HUES48 (cell line): ENCODE results near the gene PRRT1.

Source experiments
- H3K27ac ChIP-seq: one replicate; pipeline ENCODE4 v1.7.0; 2013; ENCODE audit warnings: low read depth, low read length, inconsistent platforms
- H3K27me3 ChIP-seq: 2 replicates; pipeline ENCODE4 v1.6.1; 2013; ENCODE audit warnings: mild to moderate bottlenecking, low read length; ENCODE audit not compliant: control insufficient read depth, insufficient read depth
- H3K36me3 ChIP-seq: 2 replicates; pipeline ENCODE4 v1.6.1; 2013; ENCODE audit warnings: low read length; ENCODE audit not compliant: control insufficient read depth, insufficient read depth
- H3K4me1 ChIP-seq: 2 replicates; pipeline ENCODE4 v1.6.1; 2013; ENCODE audit warnings: mild to moderate bottlenecking, low read length; ENCODE audit not compliant: control insufficient read depth, insufficient read depth
- H3K4me3 ChIP-seq: 2 replicates; pipeline ENCODE4 v1.5.1; 2013; ENCODE audit warnings: mild to moderate bottlenecking, low read depth, low read length
- H3K9ac ChIP-seq: 2 replicates; pipeline ENCODE4 v1.6.1; 2013; ENCODE audit warnings: mild to moderate bottlenecking, low read depth, low read length, moderate library complexity
- H3K9me3 ChIP-seq: 2 replicates; pipeline ENCODE4 v1.6.1; 2013; ENCODE audit warnings: low read length; ENCODE audit not compliant: control insufficient read depth, insufficient read depth

The PRRT1 gene

DNA sequence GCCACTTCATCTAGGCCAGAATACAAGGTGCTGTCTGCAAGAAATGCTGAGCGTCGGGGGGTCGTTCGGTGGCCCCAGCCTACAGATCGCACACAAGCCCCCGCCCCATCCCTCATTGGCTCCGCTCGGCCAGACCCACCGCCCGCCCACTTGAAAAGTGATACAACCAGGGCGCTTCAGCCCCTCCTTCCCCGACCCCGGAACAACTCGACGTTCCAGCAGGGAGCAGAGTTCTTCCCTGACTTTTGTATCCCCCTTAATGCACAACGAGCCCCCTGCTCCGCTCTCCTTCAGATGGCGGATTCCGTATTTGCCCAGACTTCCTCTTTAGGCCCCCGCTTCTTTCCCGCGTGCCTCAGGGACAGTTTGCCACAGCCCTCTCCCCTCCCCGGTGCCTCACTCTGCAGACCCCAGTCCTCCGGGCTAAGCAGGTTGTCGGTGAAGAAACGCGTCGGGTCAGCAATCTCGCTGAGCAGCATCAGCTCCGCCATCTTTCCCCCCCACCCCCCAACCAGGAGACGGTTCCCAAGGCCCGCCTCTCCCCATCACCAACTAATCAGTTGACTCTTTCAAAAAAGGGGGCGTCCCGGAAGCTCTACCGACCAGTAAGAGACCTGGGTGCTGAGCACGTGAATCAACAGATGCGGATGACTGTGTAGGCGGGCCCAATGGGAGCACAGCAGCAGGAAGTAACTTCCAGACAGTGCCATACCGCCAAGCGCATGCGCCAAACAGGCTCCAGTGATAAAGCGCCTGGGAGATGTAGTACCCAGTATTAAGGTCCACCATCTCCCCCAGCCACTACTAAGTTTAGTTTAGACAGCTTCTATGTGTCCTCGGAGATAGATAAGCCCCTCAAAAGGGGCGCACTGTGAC, 23.8 kb downstream of the PRRT1 start, which contains the start of gene ATF6B:
Gene ATF6B (minus strand): TSS at position 530 of the 876 bp plus-strand sequence. CDS start 39 bp downstream, at position 491.
- Histone ChIP-seq H3K4me1 (peaks cover 11% of the 10 kb centered on the region), H3K4me3 (peak within 1 kb of the TSS; percentile 98), H3K36me3 (peaks cover 29% of the 10 kb centered on the region), H3K27ac (peak within 1 kb of the TSS; percentile 98), H3K9ac (peak within 1 kb of the TSS; percentile 90), H3K27me3 (no peaks in the 10 kb centered on the region), H3K9me3 (no peaks in the 10 kb centered on the region)

DNA sequence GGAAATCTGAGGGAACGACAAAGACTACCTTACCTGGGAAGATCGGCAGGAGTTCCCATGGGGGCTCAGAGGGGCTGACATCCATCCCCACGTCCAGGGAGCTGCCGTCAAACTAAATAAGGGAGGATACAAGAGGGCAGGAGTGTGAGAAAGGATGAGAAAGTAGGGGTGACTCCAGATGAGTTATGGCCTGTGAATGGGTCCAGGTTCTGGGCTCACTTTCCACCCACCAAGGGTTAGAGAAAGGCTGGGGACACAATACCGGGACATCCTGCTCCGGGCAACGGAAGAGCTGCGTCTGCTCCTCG, 24.4 kb downstream of the PRRT1 start:
- Histone ChIP-seq H3K4me3 (peak overlapping the region; percentile 98), H3K27ac (peak overlapping the region; percentile 98), H3K27me3 (no peaks in the 10 kb centered on the region), H3K9ac (peak overlapping the region; percentile 90; the same call in 1 of the 2 replicates), H3K4me1 (peaks cover 11% of the 10 kb centered on the region), H3K36me3 (peaks cover 29% of the 10 kb centered on the region), H3K9me3 (no peaks in the 10 kb centered on the region)

DNA sequence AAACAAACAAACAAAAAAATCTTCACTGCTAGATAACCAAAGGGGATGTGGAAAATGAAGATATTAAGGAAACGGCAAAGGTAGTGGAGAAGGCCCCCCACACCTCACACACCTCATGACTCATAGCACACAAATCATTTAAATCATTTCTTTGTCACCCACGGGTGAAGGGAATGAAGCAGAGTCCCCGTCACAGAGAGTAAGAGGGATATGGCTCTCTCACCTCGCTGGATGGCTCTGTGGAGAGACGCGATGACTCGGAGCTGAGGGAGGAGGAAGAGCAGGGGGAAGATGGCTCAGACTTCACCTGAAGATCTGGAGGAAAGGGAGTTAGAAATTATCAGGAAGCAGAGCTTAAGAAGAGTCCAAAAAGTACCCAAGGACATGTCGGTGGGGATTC, 24.9 kb downstream of the PRRT1 start:
- H3K4me3 ChIP-seq: peak overlapping the region; percentile 98

DNA sequence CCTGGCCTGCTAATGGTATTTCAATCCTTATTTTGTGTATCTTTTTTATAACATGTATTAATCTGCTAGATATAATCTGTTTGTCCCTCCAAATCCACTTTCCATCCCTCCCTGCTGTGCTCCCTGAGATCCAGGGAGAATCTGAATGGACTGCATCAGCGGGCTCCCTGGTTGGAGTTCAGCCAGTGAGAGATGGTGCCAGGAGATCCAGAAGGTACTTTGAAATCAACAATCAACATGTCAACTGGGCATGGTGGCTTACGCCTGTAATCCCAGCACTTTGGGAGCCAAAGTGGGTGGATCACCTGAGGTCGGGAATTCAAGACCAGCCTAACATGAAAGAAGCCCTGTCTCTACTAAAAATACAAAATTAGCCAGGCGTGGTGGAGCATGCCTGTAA, 28.1 kb downstream of the PRRT1 start:
- H3K36me3 ChIP-seq: peaks cover 54% of the 10 kb centered on the region
- no peaks in the 10 kb centered on the region for H3K9me3 ChIP-seq
- peaks cover 12% of the 10 kb centered on the region for H3K4me1 ChIP-seq
- H3K27ac ChIP-seq: no peak overlapping the region
- no peaks in the 10 kb centered on the region for H3K27me3 ChIP-seq
- H3K4me3 ChIP-seq: no peak overlapping the region
- H3K9ac ChIP-seq: no peak overlapping the region

More for the DNA sequence above, 24.9 kb downstream of the PRRT1 start:
- Histone ChIP-seq H3K9me3 (no peaks in the 10 kb centered on the region), H3K9ac (no peak overlapping the region), H3K27ac (no peak overlapping the region), H3K27me3 (no peaks in the 10 kb centered on the region), H3K4me1 (peaks cover 11% of the 10 kb centered on the region), H3K36me3 (peaks cover 33% of the 10 kb centered on the region)

DNA sequence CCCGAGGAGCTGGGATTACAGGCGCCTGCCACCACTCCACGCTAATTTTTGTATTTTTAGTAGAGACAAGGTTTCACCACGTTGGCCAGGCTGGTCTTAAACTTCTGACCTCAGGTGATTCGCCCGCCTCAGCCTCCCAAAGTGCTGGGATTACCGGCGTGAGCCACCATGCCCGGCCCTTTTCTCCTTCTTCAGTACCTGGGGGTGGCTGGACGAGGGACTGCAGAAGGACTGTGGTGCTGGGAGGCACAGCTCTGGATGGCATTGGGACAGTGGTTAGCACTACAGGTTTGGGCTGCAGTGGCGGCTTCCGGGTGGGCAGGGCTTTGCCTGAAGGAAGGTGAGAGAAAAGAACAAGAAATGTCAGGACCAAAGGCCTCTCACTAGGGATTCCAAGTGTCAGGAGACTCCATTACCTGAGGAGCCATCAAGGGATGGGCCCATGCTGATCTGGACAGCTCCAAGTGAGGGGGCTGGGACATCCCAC, 31.1 kb downstream of the PRRT1 start:
- Histone ChIP-seq H3K27me3 (no peaks in the 10 kb centered on the region), H3K36me3 (peaks cover 74% of the 10 kb centered on the region), H3K9ac (no peak overlapping the region), H3K4me1 (0 out of 2 replicates have a peak, but pooled peaks cover 3% of the 10 kb centered on the region), H3K9me3 (no peaks in the 10 kb centered on the region), H3K4me3 (no peak overlapping the region), H3K27ac (no peak overlapping the region)

DNA sequence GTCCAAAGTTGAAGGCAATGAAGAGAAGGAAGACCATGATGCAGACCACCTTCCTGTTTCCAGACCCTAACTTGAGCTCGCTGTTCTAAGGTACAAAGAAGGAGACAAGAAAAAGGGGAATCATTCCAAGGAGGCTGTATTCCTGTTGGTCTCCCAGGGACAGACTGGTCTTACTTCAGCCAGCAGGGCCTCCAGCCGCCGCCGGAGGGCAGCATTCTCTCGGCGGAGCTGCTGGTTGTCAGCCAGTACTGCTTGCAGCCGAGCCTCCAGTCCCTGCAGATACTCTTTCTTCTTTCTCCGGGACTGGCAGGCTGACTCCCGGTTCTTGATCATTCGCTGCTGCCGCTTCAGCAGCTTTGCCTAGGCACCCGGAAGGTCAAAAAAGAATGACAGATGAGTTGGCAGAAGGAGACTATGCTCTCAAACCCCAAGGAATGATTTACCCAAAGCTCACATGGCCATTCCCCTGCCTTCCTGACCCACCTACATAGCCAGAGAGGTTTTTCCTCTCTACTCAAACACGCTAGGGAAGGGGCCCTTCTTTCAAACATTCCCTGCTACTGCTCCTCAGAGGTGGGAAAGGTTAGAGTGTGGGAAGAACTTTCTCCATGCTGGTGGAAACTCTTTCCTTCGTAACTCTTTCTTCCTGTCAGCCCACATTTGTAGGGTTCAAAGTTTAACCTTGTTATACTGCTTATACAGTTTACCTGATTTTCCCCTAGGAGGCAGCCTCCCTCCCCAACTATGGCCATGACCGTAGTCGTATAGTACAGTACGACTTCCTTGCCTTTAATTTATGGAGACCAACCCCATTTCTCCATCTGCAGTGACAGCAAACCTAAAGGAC, 32.7 kb downstream of the PRRT1 start:
- Histone ChIP-seq H3K27me3 (no peaks in the 10 kb centered on the region), H3K4me1 (0 out of 2 replicates have a peak, but pooled peaks cover 3% of the 10 kb centered on the region), H3K36me3 (peaks cover 70% of the 10 kb centered on the region), H3K4me3 (no peak overlapping the region), H3K27ac (no peak overlapping the region), H3K9ac (no peak overlapping the region), H3K9me3 (no peaks in the 10 kb centered on the region)

DNA sequence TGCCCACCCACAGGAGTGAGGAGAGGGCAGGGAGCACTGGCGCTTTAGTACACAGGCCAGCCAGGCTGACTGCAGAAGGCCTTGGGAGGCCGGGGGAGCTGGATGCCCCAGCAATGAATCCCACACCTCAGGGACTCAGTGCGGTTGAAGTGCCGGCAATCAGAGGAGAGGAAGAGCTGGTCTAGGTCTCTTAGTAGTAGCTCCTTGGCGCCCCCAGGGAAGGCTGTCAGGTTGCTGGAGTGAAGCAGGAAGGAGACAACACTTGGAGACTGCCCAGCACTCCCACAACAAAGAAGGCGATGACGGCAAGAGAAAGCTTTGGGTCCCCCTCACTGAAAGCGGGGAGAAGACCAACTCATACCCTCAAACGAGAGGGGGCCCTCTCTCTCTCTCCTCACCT, 34.3 kb downstream of the PRRT1 start:
- no peak overlapping the region for H3K4me3 ChIP-seq
- H3K9me3 ChIP-seq: no peaks in the 10 kb centered on the region
- 0 out of 2 replicates have a peak, but pooled peaks cover 3% of the 10 kb centered on the region for H3K4me1 ChIP-seq
- peaks cover 64% of the 10 kb centered on the region for H3K36me3 ChIP-seq
- H3K9ac ChIP-seq: no peak overlapping the region
- H3K27me3 ChIP-seq: no peaks in the 10 kb centered on the region
- no peak overlapping the region for H3K27ac ChIP-seq

DNA sequence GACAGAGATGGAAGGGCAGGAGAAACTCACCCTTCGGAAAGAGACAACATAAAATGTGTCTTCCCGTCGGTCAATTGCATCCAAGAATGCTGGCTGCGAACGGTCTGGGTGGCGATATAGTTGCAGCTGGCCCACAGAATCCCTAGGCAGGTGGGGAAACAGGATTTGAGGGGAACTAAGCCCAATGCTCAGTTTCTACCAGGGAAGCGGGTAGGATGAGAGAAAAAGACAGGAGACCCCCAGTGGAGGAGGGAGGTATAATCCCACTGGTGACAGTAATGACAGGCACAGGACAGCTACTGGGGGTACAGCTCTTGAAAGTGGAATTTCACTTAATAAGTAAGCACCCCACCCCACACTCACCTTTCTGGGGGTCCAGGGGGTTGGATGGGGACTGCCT, 35.1 kb downstream of the PRRT1 start:
- no peak overlapping the region for H3K4me3 ChIP-seq
- peaks cover 58% of the 10 kb centered on the region for H3K36me3 ChIP-seq
- H3K4me1 ChIP-seq: 0 out of 2 replicates have a peak, but pooled peaks cover 3% of the 10 kb centered on the region
- H3K9ac ChIP-seq: no peak overlapping the region
- H3K27ac ChIP-seq: no peak overlapping the region
- H3K27me3 ChIP-seq: no peaks in the 10 kb centered on the region
- H3K9me3 ChIP-seq: no peaks in the 10 kb centered on the region

DNA sequence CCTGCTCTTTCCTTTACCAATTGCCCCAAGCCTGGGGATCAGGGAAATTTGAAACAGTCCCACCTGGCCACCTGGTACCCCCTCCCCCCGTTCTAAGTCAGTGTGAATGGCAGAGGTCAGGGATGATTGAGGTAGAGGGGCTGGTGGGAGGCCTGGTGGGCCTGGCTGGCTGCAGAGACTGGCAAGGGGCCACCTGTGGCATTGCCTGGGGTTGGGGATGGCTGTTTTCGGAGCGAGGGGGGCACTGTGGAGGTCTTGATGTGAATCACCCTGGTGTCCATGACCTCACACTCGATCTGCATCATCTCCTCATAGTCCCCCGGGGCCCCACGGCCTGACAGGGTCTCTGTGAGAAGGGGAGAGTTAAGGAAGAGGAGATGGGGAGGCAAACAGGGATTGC, 36.1 kb downstream of the PRRT1 start:
- 0 out of 2 replicates have a peak, but pooled peaks cover 3% of the 10 kb centered on the region for H3K4me1 ChIP-seq
- H3K27me3 ChIP-seq: no peaks in the 10 kb centered on the region
- H3K9me3 ChIP-seq: no peaks in the 10 kb centered on the region
- H3K27ac ChIP-seq: no peak overlapping the region
- H3K36me3 ChIP-seq: peaks cover 49% of the 10 kb centered on the region
- no peak overlapping the region for H3K9ac ChIP-seq
- no peak overlapping the region for H3K4me3 ChIP-seq

DNA sequence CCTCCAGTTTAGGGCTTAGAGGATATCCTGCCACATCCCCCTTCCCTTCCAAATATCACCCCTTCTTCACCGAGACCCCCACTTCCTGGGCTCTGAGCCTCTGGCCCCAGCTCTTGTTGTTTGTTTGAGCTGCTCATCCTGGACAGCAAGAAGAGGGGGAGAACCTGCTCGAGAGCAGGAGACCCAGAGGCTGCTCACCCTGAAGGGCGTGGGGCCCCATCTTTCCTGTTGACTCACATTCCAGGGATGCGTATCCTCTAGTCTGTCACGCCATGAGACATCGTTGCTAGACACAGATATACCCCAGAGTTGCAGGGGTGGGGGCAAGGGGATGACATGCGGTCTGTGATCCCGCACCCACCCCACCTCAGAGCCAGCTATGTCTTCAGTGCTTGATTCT, 36.9 kb downstream of the PRRT1 start:
- Histone ChIP-seq H3K4me3 (no peak overlapping the region), H3K36me3 (peaks cover 45% of the 10 kb centered on the region), H3K4me1 (0 out of 2 replicates have a peak, but pooled peaks cover 3% of the 10 kb centered on the region), H3K9me3 (no peaks in the 10 kb centered on the region), H3K27me3 (no peaks in the 10 kb centered on the region), H3K9ac (no peak overlapping the region), H3K27ac (no peak overlapping the region)
